GM15510 (cell line): ENCODE measurements around the gene DAAM1.

Source experiments
- POLR2A ChIP-seq: IDR thresholded peaks from 3 replicates; pipeline ENCODE4 v1.6.1; 2011; ENCODE audit warnings: borderline replicate concordance; ENCODE audit not compliant: insufficient read length; ENCODE audit errors: extremely low read depth

Gene DAAM1

DNA sequence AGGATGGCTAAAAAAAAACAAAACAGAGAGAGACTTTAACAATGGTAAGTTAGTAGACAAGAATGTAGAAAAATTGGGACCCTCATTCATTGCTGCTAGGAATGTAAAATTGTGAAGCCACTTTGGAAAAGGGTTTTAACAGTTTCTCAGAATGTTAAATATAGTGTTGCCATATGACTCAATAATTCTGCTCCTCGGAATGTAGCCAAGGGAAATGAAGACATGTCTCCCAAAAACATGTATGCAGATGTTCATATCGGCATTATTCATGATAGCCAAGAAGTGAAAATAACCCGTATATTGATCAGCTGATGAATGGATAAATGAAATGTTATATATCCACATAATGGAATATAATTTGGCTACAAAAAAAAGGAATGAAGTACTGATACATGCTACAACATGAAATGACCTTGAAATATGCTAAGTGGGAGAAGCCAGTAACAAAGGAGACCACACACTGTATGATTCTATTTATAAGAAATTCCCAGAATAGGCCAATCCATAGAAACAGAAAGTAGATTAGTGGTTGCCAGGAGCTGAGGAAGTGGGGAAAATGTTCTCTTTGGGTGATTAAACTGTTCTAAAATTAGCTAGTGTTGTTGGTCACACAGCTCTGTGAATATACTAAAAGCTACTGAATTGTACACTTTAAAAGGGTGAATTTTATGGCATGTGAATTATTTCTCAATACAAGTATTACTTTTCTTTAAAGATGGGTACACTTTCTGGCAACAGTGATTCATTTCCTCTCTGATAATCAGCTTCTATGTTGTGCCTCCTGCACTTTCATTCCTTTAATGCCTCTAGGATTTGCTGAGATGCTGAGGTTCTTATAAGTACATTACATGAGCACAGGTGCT lies 132.5 kb downstream of the DAAM1 start:
- TF ChIP-seq POLR2A: no peak

DNA sequence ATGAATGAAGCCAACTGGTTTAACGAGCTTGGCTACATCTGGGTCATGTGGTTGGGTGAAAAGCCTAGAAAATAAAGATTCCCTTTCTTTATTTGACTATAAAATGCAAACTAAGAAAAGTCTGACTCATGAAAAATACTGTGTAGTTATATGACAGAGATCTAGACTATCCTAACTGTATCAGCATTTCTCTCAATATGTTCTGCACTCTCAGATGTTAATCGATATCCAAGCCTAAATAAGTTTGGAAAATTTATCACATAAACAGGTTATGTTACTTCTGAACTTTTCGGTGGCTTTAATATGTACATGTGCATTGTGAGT lies 133.1 kb downstream of the DAAM1 start:
- no peak for TF ChIP-seq POLR2A

DNA sequence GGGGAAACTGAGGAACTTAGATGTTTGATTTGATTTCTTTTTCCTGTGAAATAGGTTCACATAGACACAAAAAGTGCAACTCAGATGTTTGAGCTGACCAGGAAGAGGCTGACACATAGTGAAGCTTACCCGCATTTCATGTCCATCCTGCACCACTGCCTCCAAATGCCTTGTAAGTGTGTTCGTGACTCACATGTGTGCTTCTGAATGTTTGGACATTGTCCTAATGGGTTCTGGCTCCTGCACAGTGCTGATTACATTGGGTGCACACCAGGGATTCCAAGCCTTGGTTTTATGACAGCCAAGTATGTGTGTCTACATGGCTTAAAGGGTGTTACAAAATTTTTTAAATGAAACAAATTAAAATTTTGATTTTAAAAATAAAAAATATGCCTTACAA lies 137.4 kb downstream of the DAAM1 start:
- no peak for TF ChIP-seq POLR2A

DNA sequence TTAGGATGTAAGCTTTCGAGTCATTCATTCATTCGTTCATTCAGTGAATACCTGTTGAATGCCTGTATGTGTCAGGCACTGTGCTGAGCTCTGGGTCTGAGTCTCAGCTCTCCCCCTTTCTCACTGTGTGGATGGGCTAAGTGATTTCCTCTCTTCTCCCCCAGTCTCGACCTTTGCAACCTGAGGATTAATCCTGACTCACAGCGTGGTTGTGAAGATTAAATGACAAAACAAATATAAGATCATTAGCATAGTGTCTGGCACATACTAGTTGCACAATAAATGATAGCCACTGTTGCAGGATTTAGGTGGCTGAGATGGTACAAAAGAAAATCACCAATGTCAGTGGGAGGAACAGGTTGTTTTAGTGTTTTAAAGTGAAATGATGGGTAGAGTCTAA lies 140.0 kb downstream of the DAAM1 start:
- TF ChIP-seq POLR2A: no peak

DNA sequence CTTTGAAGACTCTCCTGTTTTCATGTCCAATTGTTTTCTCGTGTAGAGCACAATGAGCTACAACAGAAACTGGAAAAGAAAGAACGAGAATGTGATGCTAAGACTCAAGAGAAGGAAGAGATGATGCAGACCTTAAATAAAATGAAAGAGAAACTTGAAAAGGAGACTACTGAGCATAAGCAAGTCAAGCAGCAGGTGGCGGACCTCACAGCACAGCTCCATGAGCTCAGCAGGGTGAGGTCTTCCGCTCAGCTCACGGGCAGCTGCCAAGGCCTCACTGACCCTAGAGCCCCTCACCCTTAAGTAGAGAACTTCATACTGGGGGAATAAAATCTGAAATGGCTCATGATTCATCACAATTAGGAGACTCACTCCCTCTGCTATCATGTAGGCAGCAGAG lies 142.0 kb downstream of the DAAM1 start:
- TF ChIP-seq POLR2A: no peak

DNA sequence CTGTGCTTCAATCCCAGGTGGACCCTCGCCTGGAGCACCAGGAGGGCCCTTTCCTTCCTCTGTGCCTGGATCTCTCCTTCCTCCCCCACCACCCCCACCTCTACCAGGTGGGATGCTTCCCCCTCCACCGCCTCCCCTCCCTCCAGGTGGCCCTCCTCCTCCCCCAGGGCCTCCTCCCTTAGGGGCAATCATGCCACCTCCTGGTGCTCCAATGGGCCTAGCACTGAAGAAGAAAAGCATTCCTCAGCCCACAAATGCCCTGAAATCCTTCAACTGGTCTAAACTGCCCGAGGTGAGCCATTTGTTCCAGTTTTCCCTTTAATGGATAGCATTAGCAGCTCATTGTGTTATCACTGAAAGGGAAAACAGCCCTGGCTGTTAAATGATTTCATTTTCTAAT lies 142.8 kb downstream of the DAAM1 start:
- TF ChIP-seq POLR2A: no peak

DNA sequence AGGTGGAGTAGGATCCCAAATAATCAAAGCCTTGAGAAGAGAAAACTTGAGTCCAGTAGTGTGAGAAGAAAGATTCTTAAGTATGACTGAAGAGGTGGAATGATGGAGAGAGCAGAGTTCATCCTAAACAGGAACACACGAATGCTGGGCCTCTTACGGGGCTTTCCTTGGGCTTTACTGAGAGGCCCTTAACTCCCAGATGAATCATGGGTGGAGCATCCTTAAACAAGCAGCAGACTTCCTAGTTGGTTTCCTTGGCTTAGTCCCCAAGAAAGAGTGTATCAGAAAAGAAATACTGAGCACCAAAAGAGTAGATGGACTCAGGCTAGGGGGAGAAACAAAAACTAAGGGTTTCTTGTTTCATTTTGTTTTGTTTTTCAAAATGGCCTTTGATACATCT lies 144.3 kb downstream of the DAAM1 start:
- no peak for TF ChIP-seq POLR2A

DNA sequence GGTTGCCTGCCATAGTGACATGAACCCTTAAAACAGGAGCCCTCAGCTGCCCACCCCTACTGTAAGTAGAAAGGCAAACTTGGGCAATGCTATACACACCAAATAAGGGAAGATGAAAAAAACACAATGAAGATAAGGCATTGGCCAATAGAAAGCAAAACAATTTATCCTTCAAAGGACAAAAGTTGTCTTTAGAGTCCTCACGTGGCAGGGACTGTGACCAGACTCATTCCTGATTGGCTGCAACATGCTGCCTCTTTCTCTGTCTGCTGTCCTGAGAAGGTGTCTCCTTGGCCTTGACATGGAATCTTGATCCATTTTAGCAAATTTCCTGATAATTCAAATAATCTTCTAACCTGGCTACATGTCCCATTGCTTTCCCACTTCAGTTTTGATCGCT lies 144.8 kb downstream of the DAAM1 start:
- no peak for TF ChIP-seq POLR2A

DNA sequence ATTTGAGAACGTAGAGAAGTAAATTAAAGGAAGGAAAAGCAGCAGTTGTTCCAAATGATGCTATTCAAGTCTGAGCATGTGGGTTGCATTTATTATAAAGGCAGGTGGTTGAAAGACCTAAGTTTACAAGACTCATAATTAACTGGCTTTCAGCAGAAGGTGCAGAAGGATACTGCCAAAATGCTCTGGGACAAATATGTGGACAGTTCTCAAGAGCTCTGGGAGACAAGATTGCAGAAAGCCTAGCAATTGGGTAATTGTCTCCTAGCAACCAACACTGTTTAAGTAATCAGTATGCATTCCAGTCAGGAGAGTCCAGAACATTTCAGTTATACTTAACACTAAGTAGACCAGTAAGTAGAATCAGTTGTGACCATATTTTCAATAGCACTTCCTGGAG lies 145.2 kb downstream of the DAAM1 start:
- TF ChIP-seq POLR2A: no peak

DNA sequence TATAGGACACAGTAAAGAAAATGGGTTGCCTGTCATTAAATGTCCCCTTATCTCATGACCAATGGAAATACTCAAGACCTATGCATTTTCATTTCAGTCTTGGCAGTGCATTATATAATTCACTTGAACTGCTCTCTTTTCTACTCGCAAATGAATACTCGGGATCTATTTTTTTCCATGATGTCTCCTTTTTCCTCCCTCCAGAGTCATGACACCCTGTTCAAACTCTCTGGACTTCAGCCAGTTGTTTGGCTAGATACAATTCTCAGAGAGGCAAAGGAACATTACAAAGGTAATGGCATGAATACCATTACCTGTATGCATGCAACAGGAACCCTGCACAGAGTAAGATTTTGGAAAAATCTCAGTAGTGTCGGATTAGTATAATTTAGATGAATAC lies 145.8 kb downstream of the DAAM1 start:
- TF ChIP-seq POLR2A: no peak

DNA sequence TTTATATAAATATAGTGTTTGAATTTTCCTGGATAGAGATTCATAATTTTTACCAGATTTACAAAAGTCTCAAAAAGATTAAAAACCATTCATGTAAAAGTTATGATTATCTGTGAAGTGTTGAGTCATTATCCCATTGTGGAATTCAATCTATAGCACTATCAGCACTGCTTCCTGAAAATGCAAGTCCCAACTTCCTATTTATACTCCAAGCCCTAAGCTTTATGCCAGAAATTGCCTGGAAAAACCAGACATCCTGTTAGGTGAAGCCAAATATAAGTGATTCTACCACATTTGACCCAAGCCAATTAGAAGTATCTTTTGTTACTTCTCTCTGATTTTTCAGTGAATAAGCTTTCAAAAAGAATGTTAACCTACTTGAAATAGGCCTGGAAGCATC lies 147.6 kb downstream of the DAAM1 start:
- TF ChIP-seq POLR2A: no peak

DNA sequence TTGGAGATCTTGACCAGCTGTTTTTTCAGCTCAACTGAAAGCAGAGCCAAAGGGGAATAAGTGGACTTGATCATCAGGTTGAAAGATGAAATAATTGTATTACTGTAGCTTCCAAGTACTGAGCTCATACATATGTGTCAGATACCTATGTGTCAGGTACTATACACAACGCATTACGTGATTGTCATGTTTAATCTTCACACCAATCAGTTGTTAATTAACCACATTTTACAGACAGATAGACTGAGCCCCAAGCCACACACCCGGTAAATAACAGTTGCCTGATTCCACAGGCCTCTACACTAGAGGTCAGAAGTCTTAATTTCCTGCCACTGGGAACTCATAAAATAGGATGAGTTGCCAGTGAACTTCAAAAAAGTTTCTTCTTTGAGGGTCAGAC lies 148.2 kb downstream of the DAAM1 start:
- TF ChIP-seq POLR2A: no peak

DNA sequence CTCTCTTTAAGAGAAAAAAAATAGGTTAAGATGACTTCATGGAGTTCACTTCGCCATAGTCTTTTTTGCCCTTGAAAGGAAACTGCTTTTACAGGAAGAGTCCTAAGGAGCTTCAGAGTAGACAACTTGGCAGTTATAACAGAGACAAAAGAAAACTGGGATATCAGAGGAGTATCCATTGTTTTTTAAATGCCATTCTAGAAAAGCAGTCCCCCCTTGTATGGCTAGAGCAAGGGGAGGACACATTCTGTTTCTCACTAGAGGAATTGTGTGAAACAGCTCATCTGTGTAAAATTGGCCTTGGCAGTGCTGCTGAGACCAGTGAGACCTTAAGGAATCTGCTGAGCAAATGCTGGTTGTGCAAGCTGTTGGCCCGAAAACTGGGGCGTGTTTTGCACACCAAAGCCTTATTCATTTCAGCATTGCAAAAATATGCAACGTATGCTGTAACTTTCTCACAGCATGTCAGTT lies 148.7 kb downstream of the DAAM1 start:
- TF ChIP-seq POLR2A: no peak

DNA sequence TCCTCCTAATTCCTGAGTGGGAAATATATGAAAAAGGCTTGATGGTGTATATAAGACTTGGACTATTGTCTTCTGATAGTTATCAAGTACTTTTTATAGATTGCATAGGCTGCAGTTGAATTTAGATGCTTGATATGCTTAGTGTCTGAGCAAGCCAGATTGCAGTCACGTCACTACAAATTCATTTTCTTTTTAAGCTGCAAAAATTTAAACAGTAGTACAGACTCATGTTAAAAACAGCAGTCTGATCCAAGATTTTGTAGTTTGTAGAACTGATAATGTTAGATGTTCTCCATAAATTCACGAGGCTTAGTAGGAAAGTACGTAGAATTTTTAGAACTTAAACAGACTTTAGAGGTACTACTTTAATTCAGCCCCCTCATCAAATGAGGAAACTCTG lies 150.3 kb downstream of the DAAM1 start:
- TF ChIP-seq POLR2A: no peak

DNA sequence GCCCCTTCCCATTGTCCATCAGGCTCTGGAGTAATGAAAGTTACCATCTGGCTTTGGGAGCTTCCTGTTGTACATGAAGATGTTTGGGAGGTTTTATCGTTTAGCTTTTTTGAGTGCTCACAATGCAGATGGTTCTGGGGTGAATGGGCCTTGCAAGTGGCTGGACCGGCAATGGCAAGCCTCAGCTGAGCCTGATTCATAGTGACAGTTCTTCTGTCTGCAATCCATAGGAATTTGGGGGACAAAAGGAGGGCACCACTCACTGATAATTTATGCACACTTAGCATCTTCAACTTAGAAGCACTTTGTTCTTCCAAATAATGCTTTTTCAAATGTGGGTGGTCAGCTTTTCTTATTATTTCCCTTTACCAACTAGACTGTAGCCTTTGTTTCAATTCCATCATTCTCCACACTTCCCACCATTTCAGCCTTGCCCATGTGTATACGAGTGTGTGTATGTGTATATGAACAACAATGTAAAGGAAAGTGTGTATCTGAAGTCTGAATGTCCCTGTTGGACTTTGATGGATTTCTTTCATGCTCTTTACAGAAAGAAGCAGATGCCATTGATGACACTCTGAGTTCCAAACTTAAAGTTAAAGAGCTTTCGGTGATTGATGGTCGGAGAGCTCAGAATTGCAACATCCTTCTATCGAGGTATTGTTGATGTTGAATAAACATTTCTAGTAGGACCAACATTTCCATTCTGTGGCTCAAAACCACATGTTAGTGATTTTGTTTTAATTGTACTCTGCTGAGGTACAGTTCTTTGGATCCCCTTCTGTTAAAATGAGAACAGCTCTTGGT lies 151.3 kb downstream of the DAAM1 start:
- no peak for TF ChIP-seq POLR2A
